Suprapubic skin (tissue), 4 donors: ENCODE results near the gene BMPER.

Source experiments
- POLR2A ChIP-seq, 2 donors: fragments of 450-650 bp; IDR thresholded peaks; one replicate each; pipeline ENCODE4 v1.6.1; 2017; ENCODE audit warnings: antibody characterized with exemption in 2 of 2, mild to moderate bottlenecking in 2 of 2, moderate library complexity in 2 of 2
- POLR2AphosphoS5 ChIP-seq, 3 donors: sonication (generic); formaldehyde crosslinking; IDR thresholded peaks; one replicate each; pipeline ENCODE4 v1.6.1; 2017; ENCODE audit warnings: antibody characterized with exemption in 3 of 3

DNA sequence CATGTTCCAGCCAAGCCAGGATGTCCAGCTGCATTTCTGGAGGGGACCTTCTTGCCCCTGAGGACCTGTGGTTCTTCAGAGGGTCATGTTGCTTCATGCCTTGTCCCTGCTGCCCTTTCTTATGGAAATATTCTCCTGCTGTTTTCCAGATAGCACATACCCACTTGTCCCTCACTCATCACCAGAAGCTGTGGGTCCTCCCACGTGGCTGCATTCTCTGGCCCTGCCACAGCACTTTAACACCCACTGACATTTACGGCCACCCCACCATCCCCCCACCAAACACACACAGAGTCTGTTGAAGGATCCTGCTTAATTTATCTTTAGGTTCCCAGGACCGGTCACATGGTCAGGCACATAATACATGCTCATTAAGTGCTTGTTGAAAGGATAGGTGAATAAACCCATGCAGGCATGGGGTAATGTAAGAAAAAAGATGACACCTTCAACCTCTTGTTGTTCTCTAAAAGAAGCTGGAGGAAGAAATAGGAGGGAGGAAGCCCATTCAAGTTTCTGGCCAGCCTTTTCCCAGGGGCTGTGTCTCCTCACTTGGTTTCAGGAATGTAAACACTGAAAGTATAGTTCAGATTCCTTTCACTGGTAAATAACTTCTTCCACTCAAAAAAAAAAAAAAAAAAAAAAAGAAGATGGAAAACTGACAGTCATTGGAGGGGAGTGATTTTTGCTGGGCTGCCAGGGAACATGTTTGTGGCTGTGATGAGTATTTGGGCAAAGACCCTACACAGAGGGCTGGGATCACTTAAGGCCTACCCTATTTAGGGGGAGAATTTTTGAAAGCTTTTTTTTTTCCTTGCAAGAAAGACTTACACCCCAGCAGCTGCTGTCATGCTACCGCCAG is 19.8 kb upstream of the BMPER start:
- no peak for TF ChIP-seq POLR2A (IDR thresholded peaks at IDR 0.05)
- TF ChIP-seq POLR2AphosphoS5 (IDR thresholded peaks at IDR 0.05) = no peak
